ENCODE data around the gene H3-3A.

H3-3A gene

DNA sequence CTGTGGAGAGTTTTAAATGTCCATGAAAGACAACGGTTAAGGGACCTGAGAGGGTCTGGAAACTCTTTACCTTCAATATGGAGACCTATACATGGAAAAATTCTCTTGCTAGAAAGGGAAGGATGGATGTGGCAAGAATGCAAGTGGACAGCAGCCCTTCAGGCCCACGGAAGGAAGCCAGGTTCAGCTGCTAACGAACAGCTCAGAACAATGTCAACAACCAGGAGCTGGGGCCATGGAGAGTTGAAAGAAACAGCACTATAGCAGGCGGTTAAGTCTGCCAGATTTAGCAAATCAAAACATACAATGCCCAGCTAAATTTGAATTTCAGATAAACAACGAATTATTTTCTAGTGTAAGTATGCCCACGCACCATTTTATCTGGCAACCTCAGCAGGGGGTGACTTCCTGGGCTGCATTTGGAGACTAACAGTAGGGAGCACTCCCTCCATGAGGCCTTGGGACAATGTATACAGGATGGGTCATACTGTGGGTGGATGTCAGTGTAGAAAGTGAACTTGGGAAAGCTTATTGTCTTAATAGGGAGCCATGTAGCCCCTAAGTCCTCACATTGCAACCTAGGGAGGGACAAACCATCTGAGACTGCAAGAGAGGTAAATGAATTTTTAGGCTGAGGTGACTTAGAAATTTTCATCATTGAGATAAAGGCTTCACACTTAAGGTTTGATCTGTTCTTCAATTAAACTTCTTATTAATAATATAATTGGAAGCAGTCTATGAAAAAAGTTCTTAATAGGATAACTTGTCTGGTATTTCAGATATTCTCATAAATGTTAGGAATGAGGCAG is 7.8 kb upstream of the H3-3A start:
- DNase-seq (ENCODE audit: low spot score) = no peak

DNA sequence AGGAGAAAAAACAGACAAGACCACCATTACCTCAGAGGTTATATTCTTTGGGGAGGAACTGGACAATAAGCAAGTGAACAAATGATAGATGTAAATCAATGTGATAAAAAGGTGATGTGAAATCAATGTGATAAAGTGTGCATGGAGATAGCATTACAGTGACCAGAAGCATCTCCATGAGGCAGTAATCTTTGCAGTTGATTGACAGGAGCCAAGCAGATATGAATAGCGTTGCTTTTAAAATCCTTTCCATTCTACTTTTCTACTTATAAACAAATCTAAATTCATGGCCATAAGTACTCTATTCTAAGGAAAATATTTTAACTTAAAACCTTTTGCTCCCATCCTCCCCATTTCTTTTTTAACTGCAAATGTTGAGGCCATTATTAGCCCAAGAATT is 2.8 kb upstream of the H3-3A start:
- DNase-seq (ENCODE audit: low spot score) = no peak

DNA sequence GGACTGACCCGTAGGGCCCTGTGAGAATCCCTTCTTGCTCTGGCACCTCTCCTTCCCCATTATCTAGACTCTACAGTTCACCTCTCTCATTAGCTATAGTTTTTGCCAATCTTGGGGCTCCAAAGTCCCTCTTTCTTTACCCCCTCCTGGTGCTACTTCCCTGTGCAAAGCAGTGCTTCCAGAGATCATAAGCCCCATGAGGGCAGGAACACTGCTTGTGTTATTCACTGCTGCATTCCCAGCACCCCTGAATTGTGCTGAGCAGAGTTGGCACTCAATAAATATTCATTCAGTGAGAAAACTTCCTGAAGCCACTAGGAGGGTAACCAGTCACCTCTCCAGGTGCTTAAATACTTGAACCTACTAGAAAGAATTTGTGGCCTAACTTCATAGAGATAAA is 2.1 kb upstream of the H3-3A start:
- no peak for DNase-seq (ENCODE audit: low spot score)

DNA sequence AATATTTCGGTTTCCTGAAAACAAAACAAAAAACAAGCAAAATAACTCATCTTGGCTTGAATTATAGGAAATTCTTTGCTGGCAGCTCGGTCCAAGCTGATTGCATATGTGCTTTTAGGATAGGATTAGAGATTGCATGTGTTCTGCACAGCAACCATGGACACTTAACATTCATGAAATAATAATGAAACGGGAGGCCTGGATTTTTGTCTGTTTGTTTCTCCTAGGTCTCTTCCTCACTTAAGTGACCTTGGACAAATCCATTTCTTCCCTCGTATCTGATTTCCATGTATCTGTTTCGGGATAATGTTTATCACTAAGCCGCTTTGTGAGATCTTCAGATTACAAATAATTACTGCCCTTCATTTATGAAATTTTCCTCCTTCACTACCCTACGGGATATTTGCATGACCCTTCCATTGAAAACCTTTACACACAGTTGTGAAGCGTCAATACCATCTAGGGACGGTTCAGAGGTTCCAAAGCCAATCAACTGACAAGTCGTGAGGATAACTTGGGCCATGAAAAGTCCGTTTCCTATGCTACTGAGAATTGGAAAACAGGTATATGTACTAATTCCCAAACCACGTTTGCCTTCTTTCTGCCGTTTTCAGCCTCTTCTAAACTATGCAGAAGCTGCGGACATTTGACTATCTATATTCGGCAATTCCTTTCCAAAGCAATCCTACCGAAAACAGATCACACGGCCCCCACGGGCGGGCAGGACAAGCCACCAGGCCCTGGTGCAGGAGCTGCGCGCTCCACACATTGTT is 1.3 kb upstream of the H3-3A start:
- DNase-seq (ENCODE audit: low spot score) = no peak

DNA sequence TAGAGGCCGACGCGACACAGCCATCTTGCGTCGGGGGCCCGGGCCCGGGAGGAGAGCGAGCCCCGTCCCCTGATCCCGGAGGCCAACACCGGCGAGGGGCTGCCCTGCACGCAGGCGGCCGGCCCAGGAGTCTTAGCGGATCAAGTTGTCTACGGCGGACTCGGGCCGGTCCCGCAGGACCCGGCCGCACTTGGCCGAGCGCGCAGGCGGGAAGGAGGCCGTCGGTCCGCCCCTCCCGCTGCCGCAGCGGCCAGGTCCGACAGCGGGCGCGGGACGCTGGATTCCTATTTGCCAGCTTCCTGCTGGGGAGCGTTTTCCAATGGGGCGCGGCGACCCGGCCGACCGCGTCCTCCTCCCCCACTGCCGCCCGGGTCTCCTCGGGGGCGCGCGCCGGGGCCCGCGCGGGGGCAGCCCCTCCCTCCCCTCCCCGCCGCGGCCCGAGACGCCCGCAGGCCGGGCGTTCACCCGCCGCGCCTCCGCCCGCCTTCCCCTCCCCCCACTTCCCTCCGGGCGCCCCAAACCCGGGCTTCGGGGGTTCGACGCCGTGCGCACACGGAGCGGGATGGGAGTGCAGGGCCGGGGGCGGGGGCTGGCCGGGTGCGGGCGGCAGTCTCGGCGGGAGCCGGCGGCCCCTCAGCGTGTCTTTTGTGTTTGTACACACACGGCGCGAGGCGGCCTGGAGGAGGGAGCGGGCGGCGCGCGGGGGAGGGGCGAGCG is 517 bp upstream of the H3-3A start:
- peak; percentile 87 for DNase-seq (ENCODE audit: low spot score)

DNA sequence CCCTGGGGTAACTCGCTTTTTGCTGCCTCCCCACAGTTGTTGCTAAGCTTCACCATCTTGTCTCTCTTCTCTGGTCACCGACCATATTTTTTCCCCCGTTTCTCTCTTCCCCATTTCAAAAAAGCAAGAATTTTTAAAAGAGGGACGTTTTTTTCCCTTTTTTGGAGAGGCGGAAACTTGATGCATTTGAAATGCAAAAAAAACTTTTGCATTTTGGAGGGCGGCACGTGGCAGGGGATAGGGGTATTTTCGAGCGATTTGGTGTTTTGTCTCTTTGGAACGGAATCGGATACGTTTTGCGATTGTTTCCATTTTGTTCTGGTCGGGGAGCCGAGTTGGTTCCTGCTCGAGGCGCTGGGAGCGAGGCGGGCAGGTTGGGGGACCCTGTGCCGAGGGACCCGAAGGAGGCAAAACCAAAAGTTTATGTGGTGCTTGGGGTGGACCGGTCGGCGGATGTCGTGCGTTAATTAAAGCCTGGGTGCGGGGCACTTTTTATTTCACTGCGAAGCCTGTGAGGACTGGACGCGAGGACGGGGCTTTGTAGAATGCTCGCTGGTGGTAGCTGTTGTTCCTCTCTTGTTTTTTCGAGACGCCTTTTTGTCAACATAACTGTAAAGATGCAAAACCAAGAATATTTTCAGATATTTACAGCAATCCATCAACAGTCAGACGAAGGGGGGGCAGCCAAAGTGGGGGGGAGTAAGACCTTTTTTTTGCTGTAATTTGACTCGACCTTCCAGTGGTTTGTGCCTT is 884 bp downstream of the H3-3A start:
- peak; percentile 44 for DNase-seq (ENCODE audit: low spot score)

DNA sequence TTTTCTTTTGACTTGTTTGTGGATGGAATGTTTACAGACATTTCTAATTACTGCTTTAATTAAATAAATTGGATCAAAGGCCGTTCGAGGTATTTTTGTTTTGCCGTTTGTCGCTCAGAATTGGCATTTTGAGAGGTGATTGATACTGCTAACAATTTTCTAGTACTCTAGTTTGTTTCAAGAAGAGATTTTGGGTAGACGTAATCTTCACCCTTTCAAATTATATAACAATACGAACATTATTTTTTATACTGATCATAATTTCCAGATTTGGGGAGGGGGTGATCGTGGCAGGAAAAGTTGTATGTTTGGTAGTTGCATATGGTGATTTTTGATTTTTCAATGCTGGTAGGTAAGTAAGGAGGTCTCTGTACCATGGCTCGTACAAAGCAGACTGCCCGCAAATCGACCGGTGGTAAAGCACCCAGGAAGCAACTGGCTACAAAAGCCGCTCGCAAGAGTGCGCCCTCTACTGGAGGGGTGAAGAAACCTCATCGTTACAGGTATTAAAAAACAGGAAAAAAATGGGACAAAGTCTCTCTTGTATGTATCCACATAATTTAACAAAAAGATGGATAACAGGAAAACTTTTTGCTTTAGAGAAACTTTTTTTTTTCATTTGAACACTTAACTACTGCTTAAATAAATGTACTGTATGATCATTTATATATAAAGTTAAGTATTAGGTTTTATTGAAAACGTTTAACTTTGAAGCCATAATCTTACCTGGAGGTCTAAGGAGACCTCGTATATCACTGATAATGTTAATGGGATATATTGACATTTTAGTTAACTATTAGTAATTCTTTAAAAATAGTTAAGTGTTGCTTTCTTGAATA is 1.7 kb downstream of the H3-3A start:
- peak; percentile 47 for DNase-seq (ENCODE audit: low spot score)

DNA sequence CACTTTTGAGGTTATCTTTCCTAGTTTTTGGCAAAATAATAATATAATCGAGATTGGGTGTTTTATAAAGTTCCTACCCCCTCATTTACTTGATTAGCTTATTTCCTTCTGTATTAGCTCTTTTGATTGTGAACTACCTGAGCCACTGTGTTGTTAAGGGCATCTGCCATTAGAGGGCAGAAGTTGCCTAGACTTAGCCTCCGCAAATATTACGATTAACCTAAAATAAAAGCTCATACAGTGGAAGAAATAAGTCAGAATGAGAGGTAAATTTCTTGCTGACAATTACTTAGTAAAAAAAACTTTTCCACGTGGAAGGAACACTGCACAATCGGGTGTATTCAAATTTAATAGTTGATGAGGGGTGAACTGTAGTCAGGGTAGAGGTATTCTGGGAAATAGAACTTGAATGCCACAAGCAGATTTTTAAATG is 2.3 kb downstream of the H3-3A start:
- DNase-seq (ENCODE audit: low spot score) = peak; percentile 68

DNA sequence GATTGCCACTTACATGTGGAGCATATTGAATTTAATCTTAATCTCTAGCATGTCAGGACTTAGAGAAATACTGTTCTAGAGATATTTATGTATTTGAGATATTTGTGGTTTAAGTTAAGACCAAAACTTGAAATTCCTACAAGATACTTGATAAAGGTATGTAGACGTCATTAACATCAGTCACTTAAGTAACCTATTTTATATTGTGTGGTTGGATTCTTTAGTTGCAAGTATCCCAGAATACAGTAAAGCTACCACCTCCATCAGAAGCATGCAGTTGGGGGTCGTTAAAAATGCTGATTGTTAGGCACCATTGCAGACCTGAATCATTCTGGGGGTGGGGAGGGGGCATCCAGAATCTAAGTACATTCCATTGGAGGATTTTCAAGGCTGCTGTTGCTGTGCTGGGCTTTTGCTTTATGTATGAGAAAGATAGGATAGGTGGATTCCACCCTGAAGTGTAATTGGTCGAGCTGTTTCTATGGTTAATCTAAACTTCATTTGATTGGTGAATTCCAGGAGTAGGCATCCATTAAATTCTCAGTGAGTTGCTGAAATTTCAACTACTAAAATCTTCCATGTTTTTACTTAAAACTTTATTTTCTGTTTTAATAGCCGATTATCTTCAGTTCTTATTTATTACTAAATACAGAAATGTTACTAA is 4.0 kb downstream of the H3-3A start:
- DNase-seq (ENCODE audit: low spot score) = no peak

DNA sequence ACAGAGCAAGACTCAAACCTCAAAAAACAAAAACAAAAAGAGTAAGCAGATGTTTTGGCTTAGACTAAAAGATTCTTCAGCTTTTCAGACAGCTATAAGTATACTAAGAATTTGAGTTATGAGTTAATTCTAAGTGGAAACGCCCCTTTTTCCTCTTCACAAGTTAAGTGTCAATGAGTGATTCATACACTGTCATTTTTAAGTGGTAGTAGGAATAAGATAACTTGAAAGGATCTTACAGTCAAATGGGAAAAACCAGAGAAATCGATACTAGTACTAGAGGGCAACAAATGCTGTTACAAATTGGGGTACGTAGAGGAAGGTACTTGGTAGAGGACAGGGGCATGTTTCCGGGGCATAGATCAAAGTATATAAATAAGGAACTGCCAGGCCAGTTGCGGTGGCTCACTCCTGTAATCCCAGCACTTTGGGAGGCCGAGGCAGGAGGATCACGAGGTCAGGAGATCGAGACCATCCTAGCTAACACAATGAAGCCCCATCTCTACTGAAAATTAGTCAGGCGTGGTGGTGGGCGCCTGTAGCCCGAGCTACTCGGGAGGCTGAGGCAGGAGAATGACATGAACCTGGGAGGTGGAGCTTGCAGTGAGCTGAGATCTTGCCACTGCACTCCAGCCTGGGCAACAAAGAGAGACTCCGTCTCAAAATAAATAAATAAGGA is 7.4 kb downstream of the H3-3A start:
- DNase-seq (ENCODE audit: low spot score) = no peak

DNA sequence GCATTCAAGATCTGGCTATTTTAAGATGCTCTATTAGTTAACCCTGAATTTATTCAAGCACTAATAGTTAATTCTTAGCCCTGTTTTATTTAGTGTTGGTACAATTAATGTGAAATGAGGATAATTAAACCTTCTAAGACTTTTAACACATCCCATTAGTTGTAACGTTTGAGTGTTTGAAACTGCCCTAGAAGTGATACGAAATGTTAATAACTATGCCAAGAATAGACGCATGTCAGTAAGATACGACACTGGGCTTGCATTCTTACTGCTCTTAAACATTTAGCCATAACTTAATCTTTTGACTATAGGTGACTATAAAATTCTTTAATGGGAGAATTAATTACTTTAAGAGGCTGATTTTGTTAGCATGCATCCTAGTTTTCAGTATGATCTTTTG is 9.8 kb downstream of the H3-3A start:
- no peak for DNase-seq (ENCODE audit: low spot score)

DNA sequence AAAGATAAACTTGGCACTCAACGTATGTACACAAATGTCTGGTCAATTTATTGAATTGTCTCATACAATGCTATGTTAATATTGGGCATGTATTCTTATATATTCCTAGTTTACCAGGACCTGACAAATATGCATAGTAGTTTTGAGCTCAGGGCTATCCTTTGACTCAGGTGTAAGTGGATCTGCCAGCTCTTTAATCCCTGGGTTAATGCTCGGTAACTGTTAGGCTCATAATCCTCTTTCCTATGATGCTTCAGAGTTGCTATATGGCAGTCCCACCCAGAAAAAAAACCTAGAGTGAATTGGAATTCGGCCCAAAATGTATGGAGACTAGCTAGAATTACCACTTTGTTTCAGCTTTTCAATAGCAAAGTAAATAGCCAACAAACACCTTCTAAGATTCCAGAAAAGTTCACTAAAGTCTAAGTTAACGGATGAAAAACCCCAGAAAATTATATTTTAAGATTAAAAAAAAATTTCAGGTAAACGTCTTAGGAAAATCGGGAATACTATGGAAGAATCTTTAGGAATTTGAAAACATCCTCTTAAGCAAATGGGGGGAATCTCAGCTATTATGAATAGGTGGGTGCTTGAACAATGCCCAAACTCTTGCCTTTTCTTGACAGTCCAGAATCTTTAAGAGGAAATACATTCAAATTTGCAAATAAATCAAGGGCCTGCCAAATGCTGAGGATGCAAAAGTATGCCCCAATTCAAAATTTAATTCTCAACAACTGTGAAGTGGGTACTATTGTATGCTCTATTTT is 10.9 kb downstream of the H3-3A start:
- DNase-seq (ENCODE audit: low spot score) = no peak

DNA sequence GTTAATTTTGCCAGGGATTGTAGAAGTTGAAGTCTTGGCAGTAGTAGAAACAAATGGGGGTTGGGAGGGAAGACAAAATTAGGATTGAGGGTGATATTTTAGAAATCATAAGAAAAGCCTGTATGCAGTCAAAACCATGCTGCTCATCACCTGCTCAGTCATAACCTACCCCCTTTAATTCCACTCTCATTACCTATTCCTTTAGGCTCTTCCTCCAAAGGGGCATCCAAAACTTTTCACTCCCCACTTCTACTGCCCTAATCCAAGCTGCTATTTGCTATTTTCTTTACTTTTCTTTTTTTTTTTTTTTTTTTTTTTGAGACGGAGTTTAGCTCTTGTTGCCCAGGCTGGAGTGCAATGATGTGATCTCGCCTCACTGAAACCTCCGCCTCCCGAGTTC is 11.5 kb downstream of the H3-3A start:
- no peak for DNase-seq (ENCODE audit: low spot score)

DNA sequence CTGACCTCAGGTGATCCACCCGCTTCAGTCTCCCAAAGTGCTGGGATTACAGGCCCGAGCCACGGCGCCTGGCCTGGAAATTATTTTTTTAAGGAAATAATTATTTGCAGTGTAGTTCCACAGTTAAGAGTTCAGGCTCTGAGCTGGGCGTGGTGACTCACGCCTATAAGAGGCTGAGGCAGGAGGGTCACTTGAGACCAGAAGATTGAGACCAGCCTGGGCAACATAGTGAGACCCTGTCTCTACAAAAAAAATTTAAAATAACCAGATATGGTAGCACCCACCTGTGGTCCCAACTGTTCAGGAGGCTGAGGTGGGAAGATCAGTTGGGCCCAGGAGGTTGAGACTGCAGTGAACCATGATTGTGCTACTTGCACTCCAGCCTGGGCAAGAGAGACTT is 13.9 kb downstream of the H3-3A start:
- no peak for DNase-seq (ENCODE audit: low spot score)

DNA sequence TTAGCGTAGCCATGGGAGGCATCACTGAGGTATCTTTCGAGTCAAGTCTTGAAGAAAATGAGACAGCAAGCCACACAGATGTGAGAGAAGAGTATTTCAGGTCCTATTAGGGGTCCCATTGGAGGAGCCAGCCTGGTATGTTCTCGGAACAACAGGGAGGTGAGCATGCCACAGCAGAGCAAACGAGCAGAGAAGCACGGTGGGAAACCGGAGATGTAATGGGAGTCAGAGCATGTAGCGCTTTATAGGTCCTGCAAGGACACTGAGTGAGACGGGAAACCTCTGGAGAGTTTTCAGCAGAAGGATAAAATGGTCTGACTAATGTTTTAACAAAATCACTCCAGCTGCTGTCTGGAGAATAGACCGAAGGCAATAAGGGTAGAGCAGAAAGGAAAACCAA is 15.9 kb downstream of the H3-3A start:
- DNase-seq (ENCODE audit: low spot score) = no peak

DNA sequence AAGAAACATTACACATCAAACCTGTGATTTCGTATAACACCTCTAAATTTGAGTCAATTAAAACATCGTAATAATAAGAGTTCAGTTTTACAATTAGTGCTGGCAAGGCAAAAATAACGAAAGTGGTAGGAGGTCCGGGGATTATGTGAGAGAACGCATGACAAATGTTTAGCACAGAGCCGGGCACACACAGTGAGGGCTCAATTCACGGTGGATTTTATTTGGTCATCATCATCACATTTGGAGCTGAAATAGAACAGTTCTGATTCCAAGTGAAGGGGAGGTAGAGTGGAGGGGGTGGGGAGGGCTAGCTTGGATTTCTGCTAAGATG is 20.0 kb downstream of the H3-3A start:
- no peak for DNase-seq (ENCODE audit: low spot score)

DNA sequence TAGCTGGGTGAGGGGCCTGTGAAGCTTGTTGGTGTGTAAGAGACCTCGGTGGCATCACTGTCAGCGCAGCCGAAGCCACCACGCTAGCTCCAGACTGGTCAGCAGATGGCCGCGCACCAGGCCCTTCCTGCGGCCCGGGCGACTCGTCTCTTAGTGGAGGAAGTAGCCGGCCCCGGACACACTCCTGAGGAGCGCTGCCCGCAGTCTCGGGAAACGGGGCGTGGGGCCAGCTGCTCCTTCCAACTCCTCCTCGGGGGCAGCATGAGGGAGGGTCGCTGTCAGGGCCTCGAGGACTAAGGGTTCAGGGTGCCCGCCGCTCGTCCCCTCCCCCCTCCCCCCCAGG is 20.4 kb downstream of the H3-3A start:
- DNase-seq (ENCODE audit: low spot score) = peak; percentile 54

DNA sequence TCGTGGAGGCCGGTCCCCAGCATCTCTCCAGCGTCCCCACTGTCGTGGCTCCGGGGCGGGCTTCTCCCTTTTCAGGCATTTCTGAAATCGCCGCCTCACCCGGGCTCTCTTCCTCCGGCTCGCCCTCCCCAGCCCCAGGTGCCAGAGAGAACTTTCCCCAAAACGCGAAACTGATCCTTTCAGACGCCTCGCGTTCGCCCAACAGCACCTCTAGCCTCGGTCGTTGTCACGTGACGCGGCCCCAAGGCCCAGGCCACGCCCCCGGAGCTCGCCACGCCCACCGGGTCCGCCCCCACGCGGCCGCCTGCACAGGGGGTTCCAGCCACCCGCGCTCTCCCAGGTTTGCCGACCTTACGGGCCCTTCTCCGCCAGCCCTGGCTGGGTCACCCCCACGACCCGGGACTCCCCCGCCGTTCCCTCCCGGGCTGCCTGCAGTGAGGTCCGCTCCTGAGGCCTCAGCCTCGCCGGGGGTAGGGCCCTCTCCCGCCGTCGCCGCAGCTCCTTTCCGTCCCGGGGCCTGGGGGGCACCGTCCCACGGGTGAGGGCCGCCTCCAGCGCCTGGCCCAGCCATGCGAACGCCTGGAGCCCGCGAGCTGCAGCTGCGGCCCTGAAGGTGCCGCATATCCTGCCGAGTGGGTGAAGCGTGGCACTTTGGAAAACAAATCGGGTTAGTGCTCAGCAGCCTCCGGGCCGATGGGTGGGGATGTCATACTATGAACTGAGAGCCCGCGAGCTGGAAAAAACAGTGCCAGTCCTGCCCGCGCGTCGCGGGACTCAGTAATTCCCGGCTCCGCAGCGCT is 21.0 kb downstream of the H3-3A start:
- peak; percentile 80 for DNase-seq (ENCODE audit: low spot score)
